ENCODE measurements around the gene RAB4A.

Gene RAB4A

GRCh38 chr1:229272164-229273158, 1.6 kb downstream of the RAB4A start:
- TF ChIP-seq, protein P1, sequence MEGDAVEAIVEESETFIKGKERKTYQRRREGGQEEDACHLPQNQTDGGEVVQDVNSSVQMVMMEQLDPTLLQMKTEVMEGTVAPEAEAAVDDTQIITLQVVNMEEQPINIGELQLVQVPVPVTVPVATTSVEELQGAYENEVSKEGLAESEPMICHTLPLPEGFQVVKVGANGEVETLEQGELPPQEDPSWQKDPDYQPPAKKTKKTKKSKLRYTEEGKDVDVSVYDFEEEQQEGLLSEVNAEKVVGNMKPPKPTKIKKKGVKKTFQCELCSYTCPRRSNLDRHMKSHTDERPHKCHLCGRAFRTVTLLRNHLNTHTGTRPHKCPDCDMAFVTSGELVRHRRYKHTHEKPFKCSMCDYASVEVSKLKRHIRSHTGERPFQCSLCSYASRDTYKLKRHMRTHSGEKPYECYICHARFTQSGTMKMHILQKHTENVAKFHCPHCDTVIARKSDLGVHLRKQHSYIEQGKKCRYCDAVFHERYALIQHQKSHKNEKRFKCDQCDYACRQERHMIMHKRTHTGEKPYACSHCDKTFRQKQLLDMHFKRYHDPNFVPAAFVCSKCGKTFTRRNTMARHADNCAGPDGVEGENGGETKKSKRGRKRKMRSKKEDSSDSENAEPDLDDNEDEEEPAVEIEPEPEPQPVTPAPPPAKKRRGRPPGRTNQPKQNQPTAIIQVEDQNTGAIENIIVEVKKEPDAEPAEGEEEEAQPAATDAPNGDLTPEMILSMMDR (IDR thresholded peaks at IDR 0.05; ENCODE audit: extremely low read depth, missing control alignments) = no peak
- no peak for DNase-seq (ENCODE audit: low spot score)

DNA sequence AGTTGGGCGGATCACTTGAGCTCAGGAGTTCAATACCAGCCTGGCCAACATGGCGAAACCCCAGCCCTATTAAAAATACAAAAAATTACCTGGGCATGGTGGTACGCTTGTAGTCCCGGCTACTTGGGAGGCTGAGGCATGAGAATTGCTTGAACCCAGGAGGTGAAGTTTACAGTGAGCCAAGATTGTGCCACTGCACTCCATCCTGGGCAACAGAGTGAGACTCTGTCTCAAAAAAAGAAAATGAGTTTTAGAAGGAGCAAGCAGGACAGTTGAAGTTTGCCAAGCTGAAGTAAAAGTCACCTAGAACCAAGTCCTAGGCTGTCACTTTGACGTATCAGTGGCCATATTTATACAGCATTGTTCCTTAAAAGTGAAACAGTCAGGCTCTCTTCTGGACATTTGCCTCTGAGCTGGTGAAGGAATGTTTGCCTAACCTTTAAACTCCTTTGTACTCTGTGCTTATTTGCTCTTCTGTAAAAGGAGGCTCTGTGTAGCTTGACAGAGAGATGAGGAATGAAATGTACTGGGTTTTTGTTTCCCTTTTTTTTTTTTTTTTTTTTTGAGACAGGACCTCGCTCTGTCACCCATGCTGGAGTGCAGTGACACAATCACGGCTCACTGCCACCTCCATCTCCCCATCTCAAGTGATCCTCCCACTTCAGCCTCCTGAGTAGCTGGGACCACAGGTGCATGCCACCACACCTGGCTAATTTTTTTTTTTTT, 2.8 kb downstream of the RAB4A start:
- DNase-seq (ENCODE audit: low spot score) = no peak
- TF ChIP-seq, protein P1 (IDR thresholded peaks at IDR 0.05; ENCODE audit: extremely low read depth, missing control alignments) = no peak

DNA sequence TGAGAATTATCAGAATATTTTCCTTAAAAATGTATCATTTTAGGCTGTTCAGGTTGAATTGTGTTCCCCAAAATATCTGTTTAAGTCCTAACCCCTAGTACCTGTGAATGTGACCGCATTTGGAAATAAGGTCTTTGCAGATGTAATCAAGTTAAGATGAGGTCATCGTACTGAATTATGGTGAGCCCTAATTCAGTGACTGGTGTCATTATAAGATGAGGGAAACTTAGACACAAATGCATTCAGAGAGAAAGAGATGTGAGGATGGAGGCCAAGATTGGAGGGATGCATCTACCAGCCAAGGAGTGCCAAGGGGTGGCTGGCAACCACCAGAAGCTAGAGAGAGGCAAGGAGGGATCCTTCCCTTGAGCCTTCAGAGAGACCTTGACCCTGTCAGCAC, 4.1 kb downstream of the RAB4A start:
- TF ChIP-seq, protein P1 (IDR thresholded peaks at IDR 0.05; ENCODE audit: extremely low read depth, missing control alignments) = no peak
- no peak for DNase-seq (ENCODE audit: low spot score)

- TF ChIP-seq, protein P1 (IDR thresholded peaks at IDR 0.05; ENCODE audit: extremely low read depth, missing control alignments) = no peak
- no peak for DNase-seq (ENCODE audit: low spot score)
These were observed 7.3 kb downstream of the RAB4A start for GRCh38 chr1:229278120-229278741.

DNA sequence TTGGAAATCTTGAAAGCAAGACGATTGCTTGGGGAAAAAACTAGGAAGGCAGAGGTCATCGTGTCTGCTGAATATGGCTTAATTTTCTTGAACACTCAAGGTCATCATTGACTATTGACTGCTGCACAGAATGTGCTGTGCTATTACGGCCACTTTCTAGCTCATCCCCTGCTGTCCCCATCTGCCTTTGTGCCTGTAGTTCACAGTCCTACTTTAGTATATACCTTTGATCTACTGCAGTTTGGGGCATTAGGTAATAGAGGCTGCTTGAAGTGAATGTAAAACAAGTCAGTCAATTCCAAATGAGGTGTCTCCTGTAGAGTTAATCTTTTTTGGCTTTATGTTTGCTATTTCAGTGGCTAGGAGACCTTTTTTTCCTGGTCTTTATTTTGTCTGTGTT, 8.3 kb downstream of the RAB4A start:
- TF ChIP-seq, protein P1 (IDR thresholded peaks at IDR 0.05; ENCODE audit: extremely low read depth, missing control alignments) = no peak
- DNase-seq (ENCODE audit: low spot score) = no peak

DNA sequence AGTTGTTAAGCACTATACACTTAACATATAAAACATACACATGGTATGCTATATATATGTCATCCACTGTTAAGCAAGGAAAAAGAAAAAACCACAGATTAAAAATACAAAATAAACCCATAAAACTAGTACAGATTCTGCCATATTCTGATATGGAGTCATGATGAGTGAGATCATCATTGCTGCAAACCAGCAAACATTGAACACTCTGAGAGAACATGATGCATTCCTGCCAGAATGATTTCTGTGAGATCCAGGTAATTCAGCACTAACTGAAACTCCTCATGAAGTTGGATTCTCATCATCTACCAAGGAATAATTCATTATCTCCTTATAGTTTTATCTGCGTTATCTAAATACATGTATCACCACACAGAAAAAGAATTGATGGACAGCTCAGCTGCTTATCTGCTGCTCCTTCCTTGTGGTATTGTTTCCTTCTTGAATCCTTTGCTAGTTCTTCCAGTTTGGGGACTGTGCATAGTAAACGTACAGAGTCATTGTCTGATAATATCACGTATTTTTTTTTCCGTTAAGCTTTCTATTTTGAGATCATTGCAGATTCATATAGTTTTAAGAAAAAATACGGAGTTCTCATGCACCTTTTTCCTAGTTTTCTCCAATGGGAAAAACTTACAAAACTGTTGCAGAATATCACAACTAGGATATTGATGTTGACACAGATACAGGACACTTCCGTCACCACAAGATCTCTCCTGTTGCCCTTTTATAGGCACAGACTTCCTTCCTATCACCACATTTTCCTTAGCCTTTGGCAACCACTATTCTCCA, 9.3 kb downstream of the RAB4A start:
- TF ChIP-seq, protein P1 (IDR thresholded peaks at IDR 0.05; ENCODE audit: extremely low read depth, missing control alignments) = no peak
- DNase-seq (ENCODE audit: low spot score) = no peak

Measured in GM20000 (cell line).